ENCODE data around the gene ZNF426. TPM values are rescaled to one million over a fixed set of nuclear protein-coding genes. Genes with fewer than 3 reads are reported as not detected.
"Not testable (repeated sequence)": the region's sequence is repeated elsewhere in the genome, so short reads cannot be mapped to it uniquely, and the experiment has no call there.

The ZNF426 gene
- total RNA-seq, 6 donors from 2014 or later = 10.4 to 29.3 (median 12.1) TPM

DNA sequence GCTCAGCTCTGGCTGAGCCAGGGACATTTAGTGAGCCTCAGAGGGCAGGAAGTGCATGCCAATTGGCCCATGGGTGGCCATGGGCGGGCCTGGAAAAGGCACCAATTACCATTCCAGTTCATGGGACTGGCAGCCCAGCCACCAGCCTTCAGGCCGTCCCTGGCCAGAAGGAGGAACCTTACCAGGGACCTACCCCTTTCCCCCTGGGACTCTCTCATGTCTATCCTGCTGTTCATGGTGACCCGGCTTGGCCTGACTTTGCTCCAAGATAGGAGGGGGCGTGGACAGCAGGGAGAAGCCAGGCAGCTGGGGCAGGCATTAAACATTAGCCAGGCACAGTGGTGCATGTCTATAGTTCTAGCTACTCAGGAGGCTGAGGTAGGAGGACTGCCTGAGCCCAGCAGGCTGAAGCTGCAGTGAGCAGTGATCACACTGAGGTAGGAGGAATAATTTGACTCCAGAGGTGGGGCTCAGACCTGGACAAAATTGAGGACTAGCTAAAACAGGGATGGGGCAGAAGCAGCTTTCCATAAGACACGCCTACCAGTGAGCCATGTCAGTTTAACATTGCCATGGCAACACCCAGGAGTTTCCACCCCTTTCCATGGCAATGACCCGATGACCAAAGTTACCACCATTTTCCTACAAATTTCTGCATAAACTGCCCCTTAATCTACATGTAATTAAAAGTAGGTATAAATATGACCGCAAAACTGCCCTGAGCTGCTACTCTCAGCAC is 14.3 kb upstream of the ZNF426 start:
- Histone ChIP-seq H3K9me3 (peaks cover 11 to 61% (median 38%) of the 10 kb centered on the region in 4 donors), H3K4me3 (no peak overlapping the region), H3K36me3 (no peaks in the 10 kb centered on the region), H3K4me1 (no peaks in the 10 kb centered on the region), H3K27ac (no peak overlapping the region), H3K27me3 (no peaks in the 10 kb centered on the region)
- WGBS, 2 donors = 92 to 94% methylated on average over 7 of the region's 7 CpGs
- TF ChIP-seq EP300 (IDR thresholded peaks at IDR 0.05) (no peak), POLR2AphosphoS5 (IDR thresholded peaks at IDR 0.05) (no peak), POLR2A (IDR thresholded peaks at IDR 0.05) (no peak)
- TF ChIP-seq, protein P1, sequence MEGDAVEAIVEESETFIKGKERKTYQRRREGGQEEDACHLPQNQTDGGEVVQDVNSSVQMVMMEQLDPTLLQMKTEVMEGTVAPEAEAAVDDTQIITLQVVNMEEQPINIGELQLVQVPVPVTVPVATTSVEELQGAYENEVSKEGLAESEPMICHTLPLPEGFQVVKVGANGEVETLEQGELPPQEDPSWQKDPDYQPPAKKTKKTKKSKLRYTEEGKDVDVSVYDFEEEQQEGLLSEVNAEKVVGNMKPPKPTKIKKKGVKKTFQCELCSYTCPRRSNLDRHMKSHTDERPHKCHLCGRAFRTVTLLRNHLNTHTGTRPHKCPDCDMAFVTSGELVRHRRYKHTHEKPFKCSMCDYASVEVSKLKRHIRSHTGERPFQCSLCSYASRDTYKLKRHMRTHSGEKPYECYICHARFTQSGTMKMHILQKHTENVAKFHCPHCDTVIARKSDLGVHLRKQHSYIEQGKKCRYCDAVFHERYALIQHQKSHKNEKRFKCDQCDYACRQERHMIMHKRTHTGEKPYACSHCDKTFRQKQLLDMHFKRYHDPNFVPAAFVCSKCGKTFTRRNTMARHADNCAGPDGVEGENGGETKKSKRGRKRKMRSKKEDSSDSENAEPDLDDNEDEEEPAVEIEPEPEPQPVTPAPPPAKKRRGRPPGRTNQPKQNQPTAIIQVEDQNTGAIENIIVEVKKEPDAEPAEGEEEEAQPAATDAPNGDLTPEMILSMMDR (IDR thresholded peaks at IDR 0.05) = no peak
- DNase-seq (no peak), ATAC-seq (ENCODE audit: low FRiP score in 2 of 2) (no peak)

DNA sequence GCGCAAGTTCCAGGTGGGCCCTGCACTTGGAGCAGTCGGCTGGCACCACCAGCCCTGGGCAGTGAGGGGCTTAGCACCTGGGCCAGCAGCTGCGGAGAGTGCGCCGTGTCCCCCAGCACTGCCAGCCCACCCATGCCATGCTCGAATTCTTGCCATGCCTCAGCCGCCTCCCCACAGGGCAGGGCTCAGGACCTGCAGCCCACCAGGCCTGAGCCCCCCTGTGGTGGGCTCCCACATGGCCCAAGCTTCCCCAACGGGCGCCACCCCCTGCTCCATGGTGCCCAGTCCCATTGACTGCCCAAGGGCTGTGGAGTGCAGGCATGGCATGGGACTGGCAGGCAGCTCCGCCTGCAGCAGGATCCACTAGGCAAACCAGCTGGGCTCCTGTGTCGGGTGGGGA is 9.4 kb upstream of the ZNF426 start:
- Histone ChIP-seq H3K4me1 (no peaks in the 10 kb centered on the region), H3K27me3 (no peaks in the 10 kb centered on the region), H3K4me3 (no peak overlapping the region), H3K9me3 (peaks cover 0 to 39% (median 13%) of the 10 kb centered on the region in 4 donors), H3K27ac (no peak overlapping the region), H3K36me3 (no peaks in the 10 kb centered on the region)
- DNase-seq = peak in 1 of 2 donors; percentile 36
- TF ChIP-seq, protein P1 (IDR thresholded peaks at IDR 0.05) = no peak
- TF ChIP-seq POLR2AphosphoS5 (IDR thresholded peaks at IDR 0.05) (no peak), POLR2A (IDR thresholded peaks at IDR 0.05) (no peak), EP300 (IDR thresholded peaks at IDR 0.05) (no peak)
- ATAC-seq (ENCODE audit: low FRiP score in 2 of 2) = peak in 1 of 2 donors; percentile 40
- 88% methylated on average over 8 of the region's 11 CpGs; no CpG with 5 or more reads in 1 of the 2 donors for WGBS, 2 donors

DNA sequence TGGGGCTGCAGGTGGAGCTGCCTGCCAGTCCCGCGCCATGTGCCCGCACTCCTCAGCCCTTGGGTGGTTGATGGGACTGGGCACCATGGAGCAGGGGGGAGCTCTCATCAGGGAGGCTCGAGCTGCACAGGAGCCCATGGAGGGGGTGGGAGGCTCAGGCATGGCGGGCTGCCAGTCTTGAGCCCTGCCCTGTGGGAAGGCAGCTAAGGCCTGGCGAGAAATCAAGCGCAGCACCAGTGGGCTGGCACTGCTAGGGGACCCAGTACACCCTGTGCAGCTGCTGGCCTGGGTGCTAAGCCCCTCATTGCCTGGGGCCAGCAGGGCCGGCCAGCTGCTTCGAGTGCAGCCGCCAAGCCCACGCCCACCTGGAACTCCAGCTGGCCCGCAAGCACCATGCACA is 2.8 kb upstream of the ZNF426 start:
- not testable (repeated sequence) for H3K4me3 ChIP-seq; H3K27ac ChIP-seq; ATAC-seq (ENCODE audit: low FRiP score in 2 of 2); H3K36me3 ChIP-seq; H3K9me3 ChIP-seq; H3K27me3 ChIP-seq
- DNase-seq = peak in 1 of 2 donors; percentile 51
- peaks cover 5 to 18% (median 14%) of the 10 kb centered on the region in 4 donors for H3K4me1 ChIP-seq
- 62 to 92% methylated on average over 3 to 12 of the region's 12 CpGs for WGBS, 2 donors

DNA sequence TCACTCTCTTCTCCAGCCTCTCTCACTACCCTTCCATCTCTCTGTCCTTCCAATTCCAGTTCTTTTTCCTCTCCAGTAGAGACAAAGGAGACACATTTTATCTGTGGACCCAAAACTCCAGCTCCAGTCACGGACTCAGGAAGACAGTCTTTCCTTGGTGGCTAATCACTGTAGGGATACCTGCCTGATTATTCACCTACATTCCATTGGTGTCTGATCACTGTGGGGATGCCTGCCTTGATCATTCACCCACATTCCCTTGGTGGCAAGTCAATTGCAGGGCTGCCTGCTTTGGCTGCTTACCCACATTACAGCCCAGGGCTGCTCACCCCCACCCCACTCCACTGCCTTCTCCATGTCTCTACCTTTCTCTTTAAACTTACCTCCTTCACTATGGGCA is 1.5 kb upstream of the ZNF426 start:
- not testable (repeated sequence) for H3K27me3 ChIP-seq; DNase-seq; ATAC-seq (ENCODE audit: low FRiP score in 2 of 2); H3K4me3 ChIP-seq; H3K27ac ChIP-seq
- peaks cover 10 to 18% (median 13%) of the 10 kb centered on the region in 4 donors for H3K36me3 ChIP-seq
- H3K4me1 ChIP-seq = peaks cover 5 to 18% (median 14%) of the 10 kb centered on the region in 4 donors
- H3K9me3 ChIP-seq = peaks cover 0 to 14% (median 12%) of the 10 kb centered on the region in 4 donors
- WGBS, 2 donors = 100% methylated on average over 1 of the region's 1 CpG

DNA sequence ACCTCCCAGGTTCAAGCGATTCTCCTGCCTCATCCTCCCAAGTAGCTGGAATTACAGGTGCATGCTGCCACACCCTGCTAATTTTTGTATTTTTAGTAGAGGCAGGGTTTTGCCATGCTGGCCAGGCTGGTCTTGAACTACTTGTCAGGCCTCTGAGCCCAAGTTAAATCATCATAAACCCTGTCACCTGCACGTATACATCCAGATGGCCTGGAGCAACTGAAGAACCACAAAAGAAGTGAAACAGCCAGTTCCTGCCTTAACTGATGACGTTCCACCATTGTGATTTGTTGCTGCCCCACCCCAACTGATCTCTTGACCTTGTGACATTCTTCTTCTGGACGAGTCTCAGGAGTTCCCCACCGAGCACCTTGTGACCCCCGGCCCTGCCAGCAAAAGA is 756 bp upstream of the ZNF426 start:
- H3K4me1 ChIP-seq = peaks cover 5 to 18% (median 14%) of the 10 kb centered on the region in 4 donors
- DNase-seq; ATAC-seq (ENCODE audit: low FRiP score in 2 of 2); H3K27me3 ChIP-seq: not testable (repeated sequence)
- H3K27ac ChIP-seq = peak overlapping the region; percentile 91 to 98 (median 94)
- peaks cover 18 to 26% (median 20%) of the 10 kb centered on the region in 4 donors for H3K36me3 ChIP-seq
- 90 to 93% methylated on average over 6 of the region's 6 CpGs for WGBS, 2 donors
- H3K9me3 ChIP-seq = peaks cover 0 to 21% (median 19%) of the 10 kb centered on the region in 4 donors
- H3K4me3 ChIP-seq = peak overlapping the region in 2 of 4 donors; percentile 66 to 80

DNA sequence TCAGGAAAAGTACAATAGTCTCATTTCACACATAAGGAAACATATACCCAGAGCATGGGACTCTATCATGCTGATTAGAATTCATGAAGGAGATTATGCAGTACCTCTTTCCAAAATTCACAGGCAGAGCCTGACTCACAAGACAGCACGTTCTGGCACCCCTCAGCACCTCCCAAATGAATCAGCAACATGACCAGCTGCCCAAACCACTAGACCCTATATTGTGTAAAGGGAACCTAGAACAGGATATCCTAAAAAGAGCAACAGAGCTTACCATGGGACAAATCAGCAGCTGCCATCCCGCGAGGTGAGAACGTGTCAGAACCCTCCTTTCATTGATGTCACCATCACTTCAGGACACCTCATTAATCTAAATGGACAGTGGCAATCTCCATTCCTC is 2.5 kb downstream of the ZNF426 start:
- DNase-seq = no peak
- H3K9me3 ChIP-seq = peaks cover 22 to 53% (median 51%) of the 10 kb centered on the region in 4 donors
- H3K4me3 ChIP-seq = no peak overlapping the region
- TF ChIP-seq POLR2AphosphoS5 (IDR thresholded peaks at IDR 0.05) = no peak
- no peak for TF ChIP-seq EP300 (IDR thresholded peaks at IDR 0.05)
- H3K36me3 ChIP-seq = peaks cover 49 to 58% (median 53%) of the 10 kb centered on the region in 4 donors
- 91 to 96% methylated on average over 4 of the region's 4 CpGs for WGBS, 2 donors
- no peak for ATAC-seq (ENCODE audit: low FRiP score in 2 of 2)
- H3K27ac ChIP-seq = no peak overlapping the region
- H3K27me3 ChIP-seq = no peaks in the 10 kb centered on the region
- H3K4me1 ChIP-seq = peaks cover 5 to 18% (median 14%) of the 10 kb centered on the region in 4 donors

DNA sequence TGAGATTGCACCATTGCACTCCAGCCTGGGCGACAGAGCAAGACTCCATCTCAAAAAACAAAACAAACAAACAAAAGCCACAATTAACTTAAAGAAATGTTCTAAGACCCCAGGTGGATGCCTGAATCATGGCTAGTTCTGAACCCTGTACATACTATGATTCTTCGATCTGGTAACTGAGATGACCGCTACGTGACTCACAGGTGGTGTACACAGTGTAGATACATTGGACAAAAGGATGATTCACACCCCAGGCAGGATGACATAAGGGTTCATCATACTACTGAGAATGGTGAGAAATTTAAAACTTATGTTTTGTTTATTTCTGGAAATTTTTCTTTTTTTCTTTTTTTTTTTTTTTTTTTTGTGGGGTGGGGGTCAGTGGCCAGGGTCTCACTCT is 6.5 kb downstream of the ZNF426 start:
- TF ChIP-seq, protein P1 (IDR thresholded peaks at IDR 0.05) = no peak
- ATAC-seq (ENCODE audit: low FRiP score in 2 of 2) (no peak), DNase-seq (no peak)
- Histone ChIP-seq H3K27me3 (no peaks in the 10 kb centered on the region), H3K4me1 (peaks cover 0 to 5% (median 2%) of the 10 kb centered on the region in 4 donors), H3K9me3 (peaks cover 62 to 93% (median 89%) of the 10 kb centered on the region in 4 donors), H3K36me3 (peaks cover 76 to 96% (median 89%) of the 10 kb centered on the region in 4 donors), H3K27ac (no peak overlapping the region), H3K4me3 (no peak overlapping the region)
- 83 to 97% methylated on average over 4 of the region's 4 CpGs for WGBS, 2 donors
